HEK293 (cell line): ENCODE results near the gene TMEM143.

Source experiments
- EGR2 ChIP-seq: fragments of 450-650 bp; formaldehyde crosslinking; IDR thresholded peaks from 2 replicates; pipeline ENCODE4 v1.5.1; 2016; ENCODE audit warnings: low read depth, missing biosample characterization, missing genetic modification characterization
- IKZF3 ChIP-seq: fragments of 450-650 bp; IDR thresholded peaks from 2 replicates; pipeline ENCODE4 v1.5.0; 2018; ENCODE audit warnings: missing biosample characterization, mild to moderate bottlenecking, missing genetic modification characterization, moderate library complexity
- KLF1 ChIP-seq: fragments of 450-650 bp; formaldehyde crosslinking; IDR thresholded peaks from 2 replicates; pipeline ENCODE4 v1.5.1; 2016; ENCODE audit warnings: missing biosample characterization, missing genetic modification characterization
- MEIS1 ChIP-seq: sonication (generic); formaldehyde crosslinking; IDR thresholded peaks from 2 replicates; pipeline ENCODE4 v1.8.1; 2022; ENCODE audit warnings: missing genetic modification reagents, mild to moderate bottlenecking, borderline replicate concordance
- OSR2 ChIP-seq: fragments of 450-650 bp; formaldehyde crosslinking; IDR thresholded peaks from 2 replicates; pipeline ENCODE4 v1.5.1; 2016; ENCODE audit warnings: missing biosample characterization, missing genetic modification characterization
- ZBTB8A ChIP-seq: fragments of 450-650 bp; formaldehyde crosslinking; IDR thresholded peaks from 2 replicates; pipeline ENCODE4 v1.5.1; 2016; ENCODE audit warnings: missing biosample characterization, missing genetic modification characterization
- ZEB2 ChIP-seq: fragments of 450-650 bp; formaldehyde crosslinking; IDR thresholded peaks from 2 replicates; pipeline ENCODE4 v1.5.1; 2016; ENCODE audit warnings: missing biosample characterization, missing genetic modification characterization
- ZFHX2 ChIP-seq: fragments of 450-650 bp; formaldehyde crosslinking; conservative IDR thresholded peaks from 2 replicates; pipeline ENCODE4 v1.5.1; 2016; ENCODE audit warnings: missing biosample characterization, missing genetic modification characterization
- ZFP69B ChIP-seq: fragments of 450-650 bp; formaldehyde crosslinking; IDR thresholded peaks from 2 replicates; pipeline ENCODE4 v1.5.1; 2016; ENCODE audit warnings: missing biosample characterization, missing genetic modification characterization
- ZIC2 ChIP-seq: fragments of 450-650 bp; formaldehyde crosslinking; IDR thresholded peaks from 2 replicates; pipeline ENCODE4 v1.5.1; 2016; ENCODE audit warnings: missing biosample characterization, missing genetic modification characterization
- ZNF133 ChIP-seq: fragments of 450-650 bp; formaldehyde crosslinking; IDR thresholded peaks from 2 replicates; pipeline ENCODE4 v1.5.1; 2016; ENCODE audit warnings: missing biosample characterization, missing genetic modification characterization
- ZNF157 ChIP-seq: fragments of 450-650 bp; formaldehyde crosslinking; IDR thresholded peaks from 2 replicates; pipeline ENCODE4 v1.5.1; 2016; ENCODE audit warnings: missing biosample characterization, missing genetic modification characterization
- ZNF19 ChIP-seq: fragments of 450-650 bp; formaldehyde crosslinking; IDR thresholded peaks from 2 replicates; pipeline ENCODE4; 2016; ENCODE audit warnings: missing biosample characterization, missing genetic modification characterization, low read depth
- ZNF366 ChIP-seq: fragments of 450-650 bp; formaldehyde crosslinking; conservative IDR thresholded peaks from 2 replicates; pipeline ENCODE4 v1.5.1; 2016; ENCODE audit warnings: missing biosample characterization, missing genetic modification characterization
- ZNF394 ChIP-seq: fragments of 450-650 bp; formaldehyde crosslinking; IDR thresholded peaks from 2 replicates; pipeline ENCODE4 v1.5.1; 2016; ENCODE audit warnings: missing biosample characterization, missing genetic modification characterization, mild to moderate bottlenecking, moderate library complexity, borderline replicate concordance
- ZNF423 ChIP-seq: fragments of 450-650 bp; formaldehyde crosslinking; IDR thresholded peaks from 2 replicates; pipeline ENCODE4 v1.5.1; 2016; ENCODE audit warnings: missing biosample characterization, missing genetic modification characterization
- ZNF510 ChIP-seq: fragments of 450-650 bp; formaldehyde crosslinking; IDR thresholded peaks from 2 replicates; pipeline ENCODE4 v1.5.1; 2018; ENCODE audit warnings: mild to moderate bottlenecking, missing genetic modification characterization, missing biosample characterization; ENCODE audit not compliant: insufficient replicate concordance
- ZNF558 ChIP-seq: fragments of 450-650 bp; formaldehyde crosslinking; IDR thresholded peaks from 2 replicates; pipeline ENCODE4 v1.5.1; 2016; ENCODE audit warnings: missing biosample characterization, missing genetic modification characterization
- ZNF621 ChIP-seq: fragments of 450-650 bp; formaldehyde crosslinking; IDR thresholded peaks from 2 replicates; pipeline ENCODE4 v1.5.1; 2017; ENCODE audit warnings: missing biosample characterization, missing genetic modification characterization
- ZNF664 ChIP-seq: fragments of 450-650 bp; formaldehyde crosslinking; IDR thresholded peaks from 2 replicates; pipeline ENCODE4 v1.5.1; 2016; ENCODE audit warnings: missing biosample characterization, missing genetic modification characterization
- ZNF768 ChIP-seq: fragments of 450-650 bp; formaldehyde crosslinking; IDR thresholded peaks from 2 replicates; pipeline ENCODE4 v1.5.1; 2018; ENCODE audit warnings: missing biosample characterization, mild to moderate bottlenecking, missing genetic modification characterization
- TF ChIP-seq, protein P1 (sequence below): fragments of 450-650 bp; formaldehyde crosslinking; IDR thresholded peaks from 2 replicates; pipeline ENCODE4 v1.5.1; 2017; ENCODE audit warnings: missing biosample characterization, missing genetic modification characterization
- TF ChIP-seq, protein P2 (sequence below): fragments of 450-650 bp; formaldehyde crosslinking; IDR thresholded peaks from 2 replicates; pipeline ENCODE4 v1.5.1; 2017; ENCODE audit warnings: missing biosample characterization, missing genetic modification characterization
- TF ChIP-seq, protein P3 (sequence below): fragments of 450-650 bp; formaldehyde crosslinking; conservative IDR thresholded peaks from 2 replicates; pipeline ENCODE4 v1.5.1; 2016; ENCODE audit warnings: low read depth, missing biosample characterization, missing genetic modification characterization
- TF ChIP-seq, protein P4 (sequence below): fragments of 450-650 bp; formaldehyde crosslinking; IDR thresholded peaks from 2 replicates; pipeline ENCODE4 v1.5.1; 2016; ENCODE audit warnings: missing biosample characterization, missing genetic modification characterization, low read depth
- TF ChIP-seq, protein P5 (sequence below): fragments of 450-650 bp; formaldehyde crosslinking; IDR thresholded peaks from 2 replicates; pipeline ENCODE4 v1.5.0; 2017; ENCODE audit warnings: missing biosample characterization, missing genetic modification characterization, borderline replicate concordance

The TMEM143 gene

DNA sequence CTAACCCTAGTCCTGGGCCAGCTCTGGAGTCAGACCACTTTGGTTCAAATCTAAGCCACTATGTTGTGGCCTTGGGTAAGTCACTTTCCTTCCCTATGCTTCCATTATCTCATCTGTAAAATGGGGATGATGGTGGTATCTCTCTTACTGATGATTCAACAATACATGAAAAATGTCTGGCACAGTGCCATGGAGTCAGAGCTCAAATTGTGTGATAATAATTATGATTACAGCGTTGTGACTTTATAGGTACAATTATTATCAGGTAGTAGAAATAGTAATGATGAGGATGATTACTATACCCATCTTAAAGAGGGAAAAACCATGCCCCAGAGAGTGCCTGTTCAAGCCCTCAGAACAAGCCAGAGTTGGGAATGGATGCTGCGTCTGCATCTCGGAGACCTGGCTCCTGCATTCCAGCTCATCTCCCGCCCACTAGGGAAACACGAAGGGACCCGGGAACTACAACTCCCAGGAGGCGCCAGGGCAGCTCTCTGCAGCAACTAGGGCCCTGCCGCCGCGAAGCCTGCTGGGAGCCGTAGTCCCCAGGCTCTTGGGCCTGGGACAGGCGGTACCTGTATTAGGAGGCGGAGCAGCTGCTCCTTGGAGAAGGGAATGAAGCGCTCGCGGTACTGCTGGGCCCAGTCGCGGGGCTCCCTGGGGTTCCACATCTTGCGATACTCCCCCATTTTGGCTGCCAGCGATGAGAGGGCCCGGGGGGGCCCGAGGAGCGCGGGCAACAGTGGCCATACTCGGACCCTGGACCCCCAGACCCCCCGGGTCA is 832 bp downstream of the TMEM143 start (continued):
- no peak for TF ChIP-seq ZNF510
- TF ChIP-seq ZNF664 = no peak
- no peak for TF ChIP-seq MEIS1 (CRISPR knock-in tag)
- TF ChIP-seq, protein P1, sequence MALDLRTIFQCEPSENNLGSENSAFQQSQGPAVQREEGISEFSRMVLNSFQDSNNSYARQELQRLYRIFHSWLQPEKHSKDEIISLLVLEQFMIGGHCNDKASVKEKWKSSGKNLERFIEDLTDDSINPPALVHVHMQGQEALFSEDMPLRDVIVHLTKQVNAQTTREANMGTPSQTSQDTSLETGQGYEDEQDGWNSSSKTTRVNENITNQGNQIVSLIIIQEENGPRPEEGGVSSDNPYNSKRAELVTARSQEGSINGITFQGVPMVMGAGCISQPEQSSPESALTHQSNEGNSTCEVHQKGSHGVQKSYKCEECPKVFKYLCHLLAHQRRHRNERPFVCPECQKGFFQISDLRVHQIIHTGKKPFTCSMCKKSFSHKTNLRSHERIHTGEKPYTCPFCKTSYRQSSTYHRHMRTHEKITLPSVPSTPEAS (tag by site-specific recombination) = no peak
- TF ChIP-seq, protein P2, sequence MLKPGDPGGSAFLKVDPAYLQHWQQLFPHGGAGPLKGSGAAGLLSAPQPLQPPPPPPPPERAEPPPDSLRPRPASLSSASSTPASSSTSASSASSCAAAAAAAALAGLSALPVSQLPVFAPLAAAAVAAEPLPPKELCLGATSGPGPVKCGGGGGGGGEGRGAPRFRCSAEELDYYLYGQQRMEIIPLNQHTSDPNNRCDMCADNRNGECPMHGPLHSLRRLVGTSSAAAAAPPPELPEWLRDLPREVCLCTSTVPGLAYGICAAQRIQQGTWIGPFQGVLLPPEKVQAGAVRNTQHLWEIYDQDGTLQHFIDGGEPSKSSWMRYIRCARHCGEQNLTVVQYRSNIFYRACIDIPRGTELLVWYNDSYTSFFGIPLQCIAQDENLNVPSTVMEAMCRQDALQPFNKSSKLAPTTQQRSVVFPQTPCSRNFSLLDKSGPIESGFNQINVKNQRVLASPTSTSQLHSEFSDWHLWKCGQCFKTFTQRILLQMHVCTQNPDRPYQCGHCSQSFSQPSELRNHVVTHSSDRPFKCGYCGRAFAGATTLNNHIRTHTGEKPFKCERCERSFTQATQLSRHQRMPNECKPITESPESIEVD = no peak
- TF ChIP-seq ZFP69B (tag by site-specific recombination) = no peak
- no peak for TF ChIP-seq OSR2 (tag by site-specific recombination)
- TF ChIP-seq ZNF366 (tag by site-specific recombination) = 0 out of 2 replicates have a peak, but pooled peaks have one; percentile 20
- TF ChIP-seq ZNF621 (tag by site-specific recombination) = no peak
- TF ChIP-seq, protein P3, sequence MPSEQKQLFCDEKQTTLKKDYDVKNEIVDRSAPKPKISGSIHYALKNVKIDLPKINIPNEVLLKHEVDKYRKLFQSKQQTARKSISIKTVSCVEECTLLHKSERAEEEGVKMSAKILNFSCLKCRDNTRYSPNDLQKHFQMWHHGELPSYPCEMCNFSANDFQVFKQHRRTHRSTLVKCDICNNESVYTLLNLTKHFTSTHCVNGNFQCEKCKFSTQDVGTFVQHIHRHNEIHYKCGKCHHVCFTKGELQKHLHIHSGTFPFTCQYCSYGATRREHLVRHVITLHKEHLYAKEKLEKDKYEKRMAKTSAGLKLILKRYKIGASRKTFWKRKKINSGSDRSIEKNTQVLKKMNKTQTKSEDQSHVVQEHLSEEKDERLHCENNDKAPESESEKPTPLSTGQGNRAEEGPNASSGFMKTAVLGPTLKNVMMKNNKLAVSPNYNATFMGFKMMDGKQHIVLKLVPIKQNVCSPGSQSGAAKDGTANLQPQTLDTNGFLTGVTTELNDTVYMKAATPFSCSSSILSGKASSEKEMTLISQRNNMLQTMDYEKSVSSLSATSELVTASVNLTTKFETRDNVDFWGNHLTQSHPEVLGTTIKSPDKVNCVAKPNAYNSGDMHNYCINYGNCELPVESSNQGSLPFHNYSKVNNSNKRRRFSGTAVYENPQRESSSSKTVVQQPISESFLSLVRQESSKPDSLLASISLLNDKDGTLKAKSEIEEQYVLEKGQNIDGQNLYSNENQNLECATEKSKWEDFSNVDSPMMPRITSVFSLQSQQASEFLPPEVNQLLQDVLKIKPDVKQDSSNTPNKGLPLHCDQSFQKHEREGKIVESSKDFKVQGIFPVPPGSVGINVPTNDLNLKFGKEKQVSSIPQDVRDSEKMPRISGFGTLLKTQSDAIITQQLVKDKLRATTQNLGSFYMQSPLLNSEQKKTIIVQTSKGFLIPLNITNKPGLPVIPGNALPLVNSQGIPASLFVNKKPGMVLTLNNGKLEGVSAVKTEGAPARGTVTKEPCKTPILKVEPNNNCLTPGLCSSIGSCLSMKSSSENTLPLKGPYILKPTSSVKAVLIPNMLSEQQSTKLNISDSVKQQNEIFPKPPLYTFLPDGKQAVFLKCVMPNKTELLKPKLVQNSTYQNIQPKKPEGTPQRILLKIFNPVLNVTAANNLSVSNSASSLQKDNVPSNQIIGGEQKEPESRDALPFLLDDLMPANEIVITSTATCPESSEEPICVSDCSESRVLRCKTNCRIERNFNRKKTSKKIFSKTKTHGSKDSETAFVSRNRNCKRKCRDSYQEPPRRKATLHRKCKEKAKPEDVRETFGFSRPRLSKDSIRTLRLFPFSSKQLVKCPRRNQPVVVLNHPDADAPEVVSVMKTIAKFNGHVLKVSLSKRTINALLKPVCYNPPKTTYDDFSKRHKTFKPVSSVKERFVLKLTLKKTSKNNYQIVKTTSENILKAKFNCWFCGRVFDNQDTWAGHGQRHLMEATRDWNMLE (tag by site-specific recombination) = no peak
- no peak for TF ChIP-seq ZNF19 (tag by site-specific recombination)
- TF ChIP-seq EGR2 (tag by site-specific recombination) = peak; percentile 8; the same call in 1 of the 2 replicates
- TF ChIP-seq ZEB2 (tag by site-specific recombination) = 0 out of 2 replicates have a peak, but pooled peaks have one; percentile 48
- TF ChIP-seq, protein P4, sequence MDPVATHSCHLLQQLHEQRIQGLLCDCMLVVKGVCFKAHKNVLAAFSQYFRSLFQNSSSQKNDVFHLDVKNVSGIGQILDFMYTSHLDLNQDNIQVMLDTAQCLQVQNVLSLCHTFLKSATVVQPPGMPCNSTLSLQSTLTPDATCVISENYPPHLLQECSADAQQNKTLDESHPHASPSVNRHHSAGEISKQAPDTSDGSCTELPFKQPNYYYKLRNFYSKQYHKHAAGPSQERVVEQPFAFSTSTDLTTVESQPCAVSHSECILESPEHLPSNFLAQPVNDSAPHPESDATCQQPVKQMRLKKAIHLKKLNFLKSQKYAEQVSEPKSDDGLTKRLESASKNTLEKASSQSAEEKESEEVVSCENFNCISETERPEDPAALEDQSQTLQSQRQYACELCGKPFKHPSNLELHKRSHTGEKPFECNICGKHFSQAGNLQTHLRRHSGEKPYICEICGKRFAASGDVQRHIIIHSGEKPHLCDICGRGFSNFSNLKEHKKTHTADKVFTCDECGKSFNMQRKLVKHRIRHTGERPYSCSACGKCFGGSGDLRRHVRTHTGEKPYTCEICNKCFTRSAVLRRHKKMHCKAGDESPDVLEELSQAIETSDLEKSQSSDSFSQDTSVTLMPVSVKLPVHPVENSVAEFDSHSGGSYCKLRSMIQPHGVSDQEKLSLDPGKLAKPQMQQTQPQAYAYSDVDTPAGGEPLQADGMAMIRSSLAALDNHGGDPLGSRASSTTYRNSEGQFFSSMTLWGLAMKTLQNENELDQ (tag by site-specific recombination) = no peak
- TF ChIP-seq KLF1 (tag by site-specific recombination) = no peak
- peak; percentile 62; the same call in 1 of the 2 replicates for TF ChIP-seq ZFHX2
- no peak for TF ChIP-seq ZNF558
- TF ChIP-seq ZNF133 (tag by site-specific recombination) = no peak
- TF ChIP-seq, protein P5, sequence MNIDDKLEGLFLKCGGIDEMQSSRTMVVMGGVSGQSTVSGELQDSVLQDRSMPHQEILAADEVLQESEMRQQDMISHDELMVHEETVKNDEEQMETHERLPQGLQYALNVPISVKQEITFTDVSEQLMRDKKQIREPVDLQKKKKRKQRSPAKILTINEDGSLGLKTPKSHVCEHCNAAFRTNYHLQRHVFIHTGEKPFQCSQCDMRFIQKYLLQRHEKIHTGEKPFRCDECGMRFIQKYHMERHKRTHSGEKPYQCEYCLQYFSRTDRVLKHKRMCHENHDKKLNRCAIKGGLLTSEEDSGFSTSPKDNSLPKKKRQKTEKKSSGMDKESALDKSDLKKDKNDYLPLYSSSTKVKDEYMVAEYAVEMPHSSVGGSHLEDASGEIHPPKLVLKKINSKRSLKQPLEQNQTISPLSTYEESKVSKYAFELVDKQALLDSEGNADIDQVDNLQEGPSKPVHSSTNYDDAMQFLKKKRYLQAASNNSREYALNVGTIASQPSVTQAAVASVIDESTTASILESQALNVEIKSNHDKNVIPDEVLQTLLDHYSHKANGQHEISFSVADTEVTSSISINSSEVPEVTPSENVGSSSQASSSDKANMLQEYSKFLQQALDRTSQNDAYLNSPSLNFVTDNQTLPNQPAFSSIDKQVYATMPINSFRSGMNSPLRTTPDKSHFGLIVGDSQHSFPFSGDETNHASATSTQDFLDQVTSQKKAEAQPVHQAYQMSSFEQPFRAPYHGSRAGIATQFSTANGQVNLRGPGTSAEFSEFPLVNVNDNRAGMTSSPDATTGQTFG (tag by site-specific recombination) = no peak
- TF ChIP-seq ZNF768 (tag by site-specific recombination) = no peak
- no peak for TF ChIP-seq ZBTB8A (tag by site-specific recombination)
- peak; percentile 91 for TF ChIP-seq IKZF3 (tag by site-specific recombination)
- TF ChIP-seq ZNF423 = 0 out of 2 replicates have a peak, but pooled peaks have one; percentile 11
- no peak for TF ChIP-seq ZIC2
- TF ChIP-seq ZNF394 (tag by site-specific recombination) = peak; percentile 67; the same call in 1 of the 2 replicates
- no peak for TF ChIP-seq ZNF157
